OCI-M2 (cell line): ENCODE measurements around the gene MYD88.

Source experiments
- DNase-seq: peaks from one replicate; lab custom pipeline; 2025; ENCODE audit not compliant: unreplicated experiment; lab: John Stamatoyannopoulos, UW

The MYD88 gene

GRCh38 chr3:38138349-38139190 is at the start of gene MYD88:
Gene MYD88, plus strand, starts transcription at chr3:38138661. Its CDS starts 40 bp downstream, at chr3:38138701.
- no peak for DNase-seq

- DNase-seq, result no peak
These were observed 49.3 kb upstream of the MYD88 start for GRCh38 chr3:38089163-38089562.

- DNase-seq, result no peak
These were observed 48.0 kb upstream of the MYD88 start for GRCh38 chr3:38090453-38090852.

GRCh38 chr3:38094999-38095398 is 43.5 kb upstream of the MYD88 start:
- DNase-seq, result no peak

- no peak for DNase-seq
These were observed 42.6 kb upstream of the MYD88 start for GRCh38 chr3:38095669-38096483.

GRCh38 chr3:38097446-38098375 is 40.8 kb upstream of the MYD88 start:
- no peak for DNase-seq

- no peak for DNase-seq
These were observed 40.1 kb upstream of the MYD88 start for GRCh38 chr3:38098376-38098723.

- DNase-seq, result no peak
These were observed 38.9 kb upstream of the MYD88 start for GRCh38 chr3:38099518-38099917.

GRCh38 chr3:38100498-38100897 is 38.0 kb upstream of the MYD88 start:
- DNase-seq, result no peak

- no peak for DNase-seq
These were observed 36.5 kb upstream of the MYD88 start for GRCh38 chr3:38101811-38102443.

GRCh38 chr3:38102444-38102814 is 36.0 kb upstream of the MYD88 start:
- DNase-seq, result no peak

GRCh38 chr3:38105525-38105924 is 32.9 kb upstream of the MYD88 start:
- DNase-seq, result no peak

GRCh38 chr3:38107911-38108648 is 30.4 kb upstream of the MYD88 start:
- DNase-seq, result no peak

GRCh38 chr3:38108649-38109579 is 29.5 kb upstream of the MYD88 start:
- no peak for DNase-seq

- DNase-seq, result no peak
These were observed 28.7 kb upstream of the MYD88 start for GRCh38 chr3:38109580-38110313.

GRCh38 chr3:38110314-38111050 is 28.0 kb upstream of the MYD88 start:
- no peak for DNase-seq

GRCh38 chr3:38111201-38111600 is 27.3 kb upstream of the MYD88 start:
- DNase-seq, result no peak
